ENCODE data around the gene NUBP1.

NUBP1 gene

DNA sequence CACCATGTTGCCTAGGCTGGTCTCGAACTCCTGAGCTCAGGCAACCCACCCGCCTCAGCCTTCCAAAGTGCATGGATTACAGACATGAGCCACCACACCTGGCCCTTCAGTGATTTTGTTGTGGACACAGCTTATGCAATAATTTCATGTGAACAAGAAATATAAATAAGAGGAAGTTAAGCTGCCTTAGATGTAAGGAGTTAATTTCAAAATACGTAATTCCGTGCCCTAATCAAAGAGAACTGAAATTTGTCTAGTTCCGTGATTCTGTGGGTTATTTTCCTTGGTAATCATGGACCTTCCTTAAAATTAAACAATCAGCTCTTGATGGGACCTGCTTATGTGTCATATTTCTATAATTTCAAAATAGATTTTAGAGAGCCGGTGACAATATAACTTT, 63.1 kb downstream of the NUBP1 start:
- DNase-seq (ENCODE audit: low read depth): no peak

DNA sequence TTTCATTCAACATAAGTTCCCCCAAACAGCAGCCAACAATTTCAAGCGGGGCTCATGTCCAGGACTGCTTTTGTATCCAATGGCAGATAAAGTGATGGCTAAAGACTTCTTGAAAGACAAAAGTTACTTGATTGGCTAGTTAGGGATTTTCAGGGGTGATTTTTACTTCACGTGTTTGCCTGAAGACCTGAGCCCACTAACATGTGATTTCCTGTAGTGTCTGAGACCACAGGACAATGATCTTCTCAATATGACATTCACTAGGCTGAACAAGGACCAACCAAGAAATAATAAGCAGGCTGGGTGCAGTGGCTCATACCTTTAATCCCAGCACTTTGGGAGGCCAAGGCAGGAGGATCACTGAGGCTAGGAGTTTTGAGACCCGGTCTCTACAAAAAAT, 64.6 kb downstream of the NUBP1 start:
- DNase-seq (ENCODE audit: low read depth): no peak

DNA sequence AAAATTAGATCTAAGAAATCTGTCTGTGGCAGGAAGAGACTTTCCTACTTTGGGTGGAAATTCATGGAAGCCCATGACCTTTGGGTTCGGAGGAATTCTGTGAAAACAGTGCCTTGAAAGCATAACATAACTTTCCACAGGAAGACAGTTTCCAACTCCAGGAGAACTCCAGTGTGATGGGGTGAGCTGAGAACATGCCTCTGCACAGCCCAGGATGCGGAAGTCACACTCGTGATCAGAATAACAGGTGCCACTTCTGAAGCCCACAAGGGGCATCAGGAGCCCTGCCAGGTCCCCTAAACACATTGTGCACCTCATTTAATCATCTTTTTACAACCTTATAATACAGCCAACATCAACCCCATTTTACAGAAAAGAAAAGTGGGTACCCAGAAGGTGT, 65.2 kb downstream of the NUBP1 start:
- DNase-seq (ENCODE audit: low read depth): no peak

DNA sequence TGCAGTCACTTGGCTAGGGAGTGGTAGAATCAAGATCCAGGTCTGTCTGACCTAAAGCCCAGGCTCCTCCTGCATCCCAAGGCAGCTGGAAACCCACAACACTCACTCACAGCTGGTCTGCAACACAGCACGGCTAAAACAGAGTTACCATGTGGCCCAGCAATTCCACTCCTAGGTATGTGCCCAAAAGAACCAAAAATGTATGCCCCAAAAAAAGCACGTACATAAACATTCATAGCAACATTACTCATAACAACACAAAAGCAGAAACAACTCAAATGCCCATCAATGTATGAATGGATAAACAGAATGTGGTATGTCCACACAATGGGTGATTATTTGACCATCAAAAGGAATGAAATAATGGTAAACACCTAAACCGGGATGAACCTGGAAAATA, 66.1 kb downstream of the NUBP1 start:
- no peak for DNase-seq (ENCODE audit: low read depth)

DNA sequence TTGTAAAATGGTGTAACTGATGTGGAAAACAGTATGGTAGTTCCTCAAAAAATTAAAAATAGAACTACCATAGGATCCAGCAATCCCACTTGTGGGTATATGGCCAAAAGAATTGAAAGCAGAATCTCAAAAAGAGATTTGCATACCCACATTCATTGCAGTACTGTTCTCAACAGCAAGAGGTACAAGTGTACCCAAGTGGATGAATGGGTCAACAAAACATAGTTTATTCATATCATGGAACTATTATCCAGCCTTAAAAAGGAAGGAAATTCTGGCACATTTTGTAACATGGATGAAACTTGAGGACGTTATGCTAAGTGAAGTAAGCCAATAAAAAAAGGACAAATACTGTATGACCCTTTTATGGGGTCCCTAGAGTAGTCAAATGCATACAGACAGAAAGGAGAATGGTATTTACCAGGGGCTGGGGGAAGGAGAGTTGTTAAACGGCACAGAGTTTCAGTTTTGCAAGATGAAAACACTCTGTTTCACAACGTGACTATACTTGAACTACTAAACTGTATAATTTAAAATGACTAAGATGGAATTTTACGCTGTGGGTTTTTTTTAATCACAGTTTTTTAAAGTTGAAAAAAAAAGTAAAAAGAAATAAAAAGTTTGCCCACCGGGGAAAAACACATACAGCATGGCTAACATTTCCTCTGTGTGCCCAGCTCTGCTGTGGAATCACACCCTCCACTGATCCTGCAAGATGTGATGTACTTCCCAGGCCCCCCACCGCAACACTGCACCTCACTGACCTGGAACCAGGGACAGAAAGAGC, 68.9 kb downstream of the NUBP1 start:
- DNase-seq (ENCODE audit: low read depth): no peak

DNA sequence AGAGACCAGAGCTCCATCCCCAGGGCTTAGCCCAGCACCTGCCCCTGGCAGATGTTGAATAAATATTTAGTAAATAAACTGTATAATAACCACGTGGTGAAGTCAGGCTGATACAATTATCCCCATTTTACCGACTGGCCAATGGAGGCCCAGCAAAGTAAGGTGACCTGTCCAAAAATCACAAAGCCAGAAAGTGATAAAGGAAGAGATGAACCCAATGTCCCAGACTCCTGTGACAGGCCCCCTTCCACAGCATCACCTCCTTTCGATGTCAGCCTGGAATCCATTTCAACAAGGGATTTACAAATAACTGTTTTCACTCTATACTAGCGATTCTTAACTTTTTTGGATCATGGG, 69.4 kb downstream of the NUBP1 start:
- DNase-seq (ENCODE audit: low read depth): no peak

DNA sequence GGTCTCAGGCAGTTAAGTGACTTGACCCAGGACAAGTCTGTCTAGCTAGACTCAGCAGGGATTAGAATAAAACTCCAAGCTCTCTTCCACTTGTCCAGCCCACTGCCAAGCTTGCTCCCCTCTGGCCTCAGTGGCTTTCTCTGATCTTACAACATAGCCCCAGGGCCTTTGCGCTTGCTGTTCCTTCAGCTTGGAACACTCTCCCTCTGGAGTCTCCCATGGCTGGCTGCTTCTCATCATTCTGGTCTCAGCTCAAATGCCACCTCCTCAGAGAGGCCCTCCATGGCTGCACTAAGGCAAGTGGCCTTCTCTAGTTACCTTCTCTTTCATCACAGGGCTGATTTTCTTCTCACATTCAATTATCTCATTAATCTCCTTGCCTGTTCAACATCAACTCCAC, 73.9 kb downstream of the NUBP1 start:
- no peak for DNase-seq (ENCODE audit: low read depth)

DNA sequence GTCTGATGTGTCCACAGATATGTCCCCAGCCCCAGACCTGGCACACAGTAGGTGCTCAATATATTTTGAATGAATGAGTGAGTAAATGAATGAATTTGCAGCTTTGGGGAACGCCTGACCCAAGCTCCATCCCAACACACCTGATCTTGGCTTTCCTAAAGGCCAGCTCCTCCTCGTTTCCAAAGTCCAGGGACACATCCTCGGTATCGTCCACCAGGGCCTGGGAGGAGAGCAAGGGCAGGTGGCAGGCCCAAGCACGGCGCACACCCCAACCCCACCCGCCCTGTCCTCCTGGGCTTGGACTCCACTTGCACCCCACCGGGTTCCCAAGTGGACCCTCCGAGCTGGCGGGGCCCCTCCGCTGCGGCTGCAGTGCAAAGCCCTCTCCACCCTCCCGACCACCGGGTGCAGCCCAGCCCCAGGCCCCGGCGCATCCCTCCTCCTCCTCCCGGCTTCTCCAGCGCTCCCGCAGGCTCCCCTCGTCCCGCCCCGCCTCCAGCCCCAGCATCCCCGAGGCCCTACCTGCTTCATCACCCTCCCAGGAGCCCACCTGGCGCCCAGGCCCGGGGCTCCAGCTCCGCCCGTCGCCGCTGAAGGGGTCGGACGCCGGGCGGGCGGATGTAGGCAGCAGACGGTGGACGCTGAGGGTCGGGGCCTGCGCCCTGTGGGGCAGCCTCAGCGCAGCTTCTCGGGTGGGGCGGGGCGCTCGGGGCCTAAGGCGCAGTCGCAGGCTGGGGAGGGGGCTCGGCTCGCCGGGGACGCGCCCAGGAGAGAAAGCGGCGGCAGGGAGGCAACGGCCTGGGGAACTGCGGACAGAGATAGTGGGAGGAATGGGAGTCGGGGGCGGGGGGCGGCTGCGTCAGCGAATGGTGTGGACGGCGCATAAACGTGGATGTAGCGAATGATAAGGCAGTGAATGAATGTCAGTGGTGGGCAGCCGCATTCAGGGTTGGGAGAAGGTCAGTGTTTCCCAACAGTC, 74.6 kb downstream of the NUBP1 start, which contains the start of gene TVP23A:
TSS of gene TVP23A (minus strand) at position 832 of the 979 bp plus-strand sequence. CDS start at position 531, 301 bp downstream.
- DNase-seq (ENCODE audit: low read depth): no peak
